Activated T-cell treated with anti-CD3 and anti-CD28 coated beads, Interleukin-2, amount 50 U/mL, for 24 hours (primary cell): Measurements from ENCODE around the gene RPAP2.
A peak's percentile ranks its signal among the peaks of the same experiment; 100 is the strongest.
"Not testable (repeated sequence)": the region's sequence is repeated elsewhere in the genome, so short reads cannot be mapped to it uniquely, and the experiment has no call there.

Experiments used
- DNase-seq: peaks from one replicate; pipeline ENCODE4 v3.0.0-alpha.2; 2020
- H3K27ac Mint-ChIP-seq: 2 replicates; pipeline ENCODE4 v1.8.0; 2020; ENCODE audit warnings: mild to moderate bottlenecking, mixed read lengths
- H3K27me3 Mint-ChIP-seq: 2 replicates; pipeline ENCODE4 v1.8.0; 2020; ENCODE audit warnings: mixed read lengths
- H3K36me3 Mint-ChIP-seq: 2 replicates; pipeline ENCODE4 v1.8.0; 2020; ENCODE audit warnings: low read depth, mixed read lengths
- H3K4me1 Mint-ChIP-seq: 2 replicates; pipeline ENCODE4 v1.8.0; 2020; ENCODE audit warnings: low read depth, mixed read lengths
- H3K4me3 Mint-ChIP-seq: 2 replicates; pipeline ENCODE4 v1.8.0; 2020; ENCODE audit warnings: mild to moderate bottlenecking, moderate library complexity, mixed read lengths
- H3K9me3 Mint-ChIP-seq: 2 replicates; pipeline ENCODE4 v1.8.0; 2020; ENCODE audit warnings: mixed read lengths

RPAP2 gene

DNA sequence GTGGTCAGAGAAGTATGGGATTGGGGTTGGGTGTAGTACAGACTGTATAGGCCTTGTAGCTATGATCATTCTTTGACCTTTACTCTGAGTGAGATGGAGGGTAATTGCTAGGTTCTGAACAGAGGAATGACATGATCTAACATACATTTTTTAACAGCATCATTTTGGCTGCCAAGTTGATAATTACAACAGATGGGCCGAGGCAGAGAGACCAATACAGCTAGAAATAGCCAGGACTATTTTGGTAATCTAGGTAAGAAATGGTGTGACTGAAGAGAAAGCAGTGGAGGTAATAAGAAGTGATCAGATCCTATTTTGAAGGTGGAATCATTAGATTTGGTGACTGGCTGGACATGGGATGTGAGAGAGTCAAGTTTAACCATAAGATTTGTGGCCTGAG lies 43.5 kb downstream of the RPAP2 start:
- Mint-ChIP-seq H3K4me1 (peaks cover 6% of the 10 kb centered on the region), H3K27ac (no peak overlapping the region), H3K27me3 (no peaks in the 10 kb centered on the region)

DNA sequence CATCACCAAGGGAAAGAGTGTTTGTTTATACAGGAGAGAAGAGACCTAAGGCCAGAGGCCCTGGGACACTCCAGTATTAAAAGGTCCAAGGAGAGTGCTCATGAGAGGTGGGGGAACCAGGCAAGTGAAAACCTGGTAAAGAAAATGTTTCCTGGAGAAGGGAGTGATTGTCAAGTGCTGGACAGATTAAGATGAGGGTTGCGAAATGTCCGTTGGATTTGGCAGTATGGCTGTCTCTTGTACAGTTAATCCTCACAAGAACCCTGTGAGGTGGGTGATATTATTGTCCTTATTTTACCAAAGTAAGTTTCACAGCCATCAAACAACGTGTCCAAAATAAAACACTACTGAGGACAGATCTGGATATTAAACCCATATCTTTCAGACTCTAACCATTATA lies 44.2 kb downstream of the RPAP2 start:
- H3K27ac Mint-ChIP-seq: no peak overlapping the region
- H3K27me3 Mint-ChIP-seq: no peaks in the 10 kb centered on the region

More for the DNA sequence above, 43.5 kb downstream of the RPAP2 start:
- no peak for DNase-seq
- H3K36me3 Mint-ChIP-seq: peaks cover 63% of the 10 kb centered on the region
- no peak overlapping the region for H3K4me3 Mint-ChIP-seq
- H3K9me3 Mint-ChIP-seq: no peaks in the 10 kb centered on the region

DNA sequence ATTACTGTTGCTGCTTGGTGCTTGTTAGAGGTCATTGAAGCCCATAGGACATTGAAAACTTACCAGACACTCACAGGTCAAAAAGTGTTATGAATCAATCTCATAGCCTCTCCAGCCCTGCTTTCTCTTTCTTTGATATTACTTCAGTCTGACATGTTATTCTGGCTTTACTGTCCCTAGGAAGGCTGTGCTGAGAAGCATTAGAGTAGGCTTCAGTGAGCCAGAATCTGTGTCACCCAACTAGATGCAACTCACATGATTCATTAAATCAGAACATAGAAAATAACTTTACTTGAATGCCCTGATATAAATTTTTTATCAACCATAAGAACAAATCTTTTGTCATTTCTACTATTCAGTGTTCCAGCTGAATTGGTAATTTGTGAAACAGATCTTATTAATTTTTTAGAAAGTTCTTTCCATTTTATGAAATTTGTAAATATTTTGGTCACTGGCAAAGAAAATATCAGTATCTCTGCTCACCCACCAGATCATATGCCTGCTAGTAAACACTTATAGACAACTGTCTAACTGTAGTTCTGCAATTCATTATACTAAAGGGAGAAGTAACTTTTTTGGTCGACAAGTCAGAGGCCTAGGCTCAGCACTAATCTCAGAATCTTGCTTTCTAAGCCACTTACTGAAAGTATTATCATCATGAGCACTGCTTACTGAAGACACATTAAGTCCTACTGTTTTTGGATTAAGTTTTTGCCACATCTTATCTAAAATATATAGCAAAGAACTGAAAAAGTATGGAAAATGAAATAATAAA lies 48.2 kb downstream of the RPAP2 start:
- Mint-ChIP-seq H3K4me1 (peaks cover 15% of the 10 kb centered on the region), H3K27ac (no peak overlapping the region), H3K4me3 (no peak overlapping the region), H3K9me3 (peaks cover 7% of the 10 kb centered on the region), H3K36me3 (peaks cover 72% of the 10 kb centered on the region), H3K27me3 (no peaks in the 10 kb centered on the region)
- no peak for DNase-seq

More for the DNA sequence above, 44.2 kb downstream of the RPAP2 start:
- peaks cover 68% of the 10 kb centered on the region for H3K36me3 Mint-ChIP-seq
- no peak overlapping the region for H3K4me3 Mint-ChIP-seq
- H3K9me3 Mint-ChIP-seq: no peaks in the 10 kb centered on the region
- DNase-seq: no peak
- peaks cover 7% of the 10 kb centered on the region for H3K4me1 Mint-ChIP-seq

DNA sequence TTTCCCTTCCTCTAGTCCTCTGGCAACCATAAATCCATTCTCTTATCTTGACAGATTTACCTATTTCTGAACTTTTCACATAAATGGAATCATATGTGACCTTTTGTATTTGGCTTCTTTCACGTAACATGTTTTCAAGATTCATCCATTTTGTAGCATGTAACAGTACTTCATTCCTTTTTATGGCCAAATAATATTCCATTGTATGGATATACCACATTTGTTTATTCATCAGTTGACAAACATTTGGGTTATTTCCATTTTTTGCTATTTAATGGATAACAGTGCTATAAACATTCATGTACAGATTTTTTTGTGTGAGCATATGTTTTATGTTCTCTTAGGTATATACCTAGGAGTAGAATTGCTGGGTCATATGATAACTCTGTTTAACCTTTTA lies 54.0 kb downstream of the RPAP2 start:
- H3K4me1 Mint-ChIP-seq: peaks cover 9% of the 10 kb centered on the region
- H3K27ac Mint-ChIP-seq: no peak overlapping the region
- no peak overlapping the region for H3K4me3 Mint-ChIP-seq
- H3K27me3 Mint-ChIP-seq: no peaks in the 10 kb centered on the region
- peaks cover 12% of the 10 kb centered on the region for H3K9me3 Mint-ChIP-seq
- DNase-seq: no peak
- H3K36me3 Mint-ChIP-seq: peaks cover 72% of the 10 kb centered on the region

DNA sequence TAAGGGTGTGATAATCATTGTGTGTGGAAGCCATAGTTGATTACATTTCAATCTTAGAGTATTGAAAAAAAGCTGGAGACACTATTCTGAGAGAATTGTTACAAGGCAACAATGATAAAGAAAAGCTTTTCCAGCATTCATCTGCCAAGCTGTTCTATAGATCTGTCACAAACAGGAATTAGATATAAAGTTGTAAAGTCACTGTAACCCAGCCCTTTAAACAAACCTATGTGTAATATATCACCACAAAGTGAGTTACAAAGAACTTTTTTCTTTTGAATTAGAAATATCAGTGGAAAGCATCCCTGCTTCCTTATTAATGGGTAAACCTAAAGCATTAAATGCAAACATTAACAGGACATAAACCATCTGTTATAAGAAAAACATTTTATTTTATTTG lies 55.4 kb downstream of the RPAP2 start:
- Mint-ChIP-seq H3K9me3 (peaks cover 12% of the 10 kb centered on the region), H3K27ac (no peak overlapping the region)

DNA sequence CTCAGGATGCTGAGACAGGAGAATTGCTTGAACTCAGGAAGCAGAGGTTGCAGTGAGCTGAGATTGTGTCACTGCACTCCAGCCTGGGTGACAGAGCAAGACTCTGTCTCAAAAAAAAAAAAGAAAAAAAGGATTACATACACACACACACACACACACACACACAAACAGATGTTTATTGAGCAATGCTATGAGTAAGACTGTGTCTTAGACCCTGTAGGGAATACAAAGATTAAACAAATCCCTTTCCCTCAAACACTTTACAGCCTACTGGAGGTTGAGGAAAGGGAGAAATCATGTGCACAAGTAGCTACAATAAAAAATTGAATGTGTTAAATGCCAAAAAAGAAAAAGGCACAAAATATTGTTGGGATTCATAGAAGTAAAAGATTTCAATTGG lies 58.1 kb downstream of the RPAP2 start:
- no peak overlapping the region for H3K4me3 Mint-ChIP-seq
- H3K27me3 Mint-ChIP-seq: no peaks in the 10 kb centered on the region
- DNase-seq: no peak
- peaks cover 12% of the 10 kb centered on the region for H3K4me1 Mint-ChIP-seq
- H3K36me3 Mint-ChIP-seq: peaks cover 70% of the 10 kb centered on the region
- no peak overlapping the region for H3K27ac Mint-ChIP-seq
- peaks cover 6% of the 10 kb centered on the region for H3K9me3 Mint-ChIP-seq

More for the DNA sequence above, 55.4 kb downstream of the RPAP2 start:
- no peak for DNase-seq
- H3K4me3 Mint-ChIP-seq: no peak overlapping the region
- H3K27me3 Mint-ChIP-seq: no peaks in the 10 kb centered on the region
- H3K36me3 Mint-ChIP-seq: peaks cover 74% of the 10 kb centered on the region
- peaks cover 5% of the 10 kb centered on the region for H3K4me1 Mint-ChIP-seq

DNA sequence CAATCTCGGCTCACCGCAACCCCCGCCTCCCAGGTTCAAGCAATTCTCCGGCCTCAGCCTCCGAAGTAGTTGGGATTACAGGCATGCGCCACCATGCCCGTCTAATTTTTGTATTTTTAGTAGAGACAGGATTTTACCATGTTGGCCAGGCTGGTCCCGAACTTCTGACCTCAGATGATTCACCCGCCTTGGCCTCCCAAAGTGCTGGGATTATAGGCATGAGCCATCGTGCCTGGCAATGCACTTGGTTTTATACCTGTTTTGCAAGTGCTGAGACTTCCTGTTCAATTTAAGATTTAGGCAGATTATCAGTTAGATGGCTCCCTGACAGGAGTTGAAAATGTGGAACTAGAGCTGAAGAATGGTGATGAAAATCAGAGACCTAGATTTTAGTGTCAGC lies 60.5 kb downstream of the RPAP2 start:
- H3K27ac Mint-ChIP-seq, H3K27me3 Mint-ChIP-seq, H3K9me3 Mint-ChIP-seq, DNase-seq, H3K4me3 Mint-ChIP-seq: not testable (repeated sequence)
- Mint-ChIP-seq H3K36me3 (peaks cover 62% of the 10 kb centered on the region), H3K4me1 (peaks cover 22% of the 10 kb centered on the region)

DNA sequence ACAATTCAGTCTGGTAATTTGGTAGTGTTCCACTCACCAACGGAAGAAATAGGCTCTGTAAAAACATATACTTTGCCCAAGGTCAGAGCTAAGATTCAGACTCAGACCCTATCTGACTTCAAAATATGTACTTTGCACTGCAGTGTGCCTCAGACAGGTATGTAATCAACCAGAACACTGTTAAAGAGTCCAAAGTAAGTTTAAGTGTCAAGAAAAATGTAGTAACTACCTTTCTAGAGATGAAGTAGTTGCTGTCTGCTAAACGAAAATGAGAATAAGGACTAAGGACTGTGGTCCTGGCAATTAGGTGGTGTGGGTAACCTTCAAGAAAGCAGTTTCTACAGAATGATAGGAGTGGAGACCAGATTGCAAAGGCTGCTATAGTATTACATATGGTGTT lies 61.1 kb downstream of the RPAP2 start:
- DNase-seq: no peak
- no peaks in the 10 kb centered on the region for H3K9me3 Mint-ChIP-seq
- H3K27ac Mint-ChIP-seq: no peak overlapping the region
- H3K36me3 Mint-ChIP-seq: peaks cover 68% of the 10 kb centered on the region
- peaks cover 28% of the 10 kb centered on the region for H3K4me1 Mint-ChIP-seq
- H3K27me3 Mint-ChIP-seq: no peaks in the 10 kb centered on the region
- H3K4me3 Mint-ChIP-seq: no peak overlapping the region

DNA sequence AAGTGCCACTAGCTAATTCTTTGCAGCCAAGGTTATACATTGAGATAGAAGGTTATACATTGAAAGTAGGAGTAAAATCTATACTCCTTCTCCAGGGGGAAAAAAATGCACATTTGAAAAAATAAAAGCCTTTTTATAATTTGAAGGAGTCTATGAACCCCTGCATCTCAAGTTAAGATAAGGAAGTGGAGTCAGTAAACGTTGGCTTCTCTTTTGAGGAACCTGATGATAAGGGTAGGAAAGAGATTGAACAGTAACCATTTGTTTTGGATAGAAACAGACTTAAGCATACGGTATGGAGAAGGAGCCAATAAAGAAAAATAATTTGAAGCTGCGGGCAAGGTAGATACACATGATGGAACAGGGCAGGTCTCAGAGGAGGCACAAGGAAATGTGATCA lies 64.1 kb downstream of the RPAP2 start:
- no peaks in the 10 kb centered on the region for H3K27me3 Mint-ChIP-seq
- no peak overlapping the region for H3K4me3 Mint-ChIP-seq
- no peak overlapping the region for H3K27ac Mint-ChIP-seq
- DNase-seq: no peak
- H3K36me3 Mint-ChIP-seq: peaks cover 59% of the 10 kb centered on the region
- no peaks in the 10 kb centered on the region for H3K9me3 Mint-ChIP-seq
- H3K4me1 Mint-ChIP-seq: peaks cover 58% of the 10 kb centered on the region

DNA sequence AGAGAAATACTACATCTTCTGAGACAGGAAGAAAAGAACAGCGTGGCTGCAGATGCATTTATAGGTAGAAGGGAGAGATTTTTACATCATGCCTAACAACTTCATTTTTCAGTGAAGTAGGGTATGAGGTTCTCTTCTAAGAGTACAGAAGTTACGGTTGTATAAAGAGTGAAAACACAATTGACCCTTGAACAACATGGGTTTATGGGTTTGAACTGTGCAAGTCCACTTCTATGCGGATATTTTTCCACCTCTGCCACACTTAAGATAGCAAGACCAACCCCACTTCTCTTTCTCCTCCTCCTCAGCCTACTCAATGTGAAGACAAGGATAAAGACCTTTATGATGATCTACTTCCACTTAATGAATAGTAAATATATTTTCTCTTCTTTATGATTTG lies 64.5 kb downstream of the RPAP2 start:
- H3K4me3 Mint-ChIP-seq: no peak overlapping the region
- H3K36me3 Mint-ChIP-seq: peaks cover 56% of the 10 kb centered on the region
- DNase-seq: no peak
- no peaks in the 10 kb centered on the region for H3K9me3 Mint-ChIP-seq
- H3K27me3 Mint-ChIP-seq: no peaks in the 10 kb centered on the region
- H3K27ac Mint-ChIP-seq: no peak overlapping the region
- H3K4me1 Mint-ChIP-seq: peaks cover 55% of the 10 kb centered on the region

DNA sequence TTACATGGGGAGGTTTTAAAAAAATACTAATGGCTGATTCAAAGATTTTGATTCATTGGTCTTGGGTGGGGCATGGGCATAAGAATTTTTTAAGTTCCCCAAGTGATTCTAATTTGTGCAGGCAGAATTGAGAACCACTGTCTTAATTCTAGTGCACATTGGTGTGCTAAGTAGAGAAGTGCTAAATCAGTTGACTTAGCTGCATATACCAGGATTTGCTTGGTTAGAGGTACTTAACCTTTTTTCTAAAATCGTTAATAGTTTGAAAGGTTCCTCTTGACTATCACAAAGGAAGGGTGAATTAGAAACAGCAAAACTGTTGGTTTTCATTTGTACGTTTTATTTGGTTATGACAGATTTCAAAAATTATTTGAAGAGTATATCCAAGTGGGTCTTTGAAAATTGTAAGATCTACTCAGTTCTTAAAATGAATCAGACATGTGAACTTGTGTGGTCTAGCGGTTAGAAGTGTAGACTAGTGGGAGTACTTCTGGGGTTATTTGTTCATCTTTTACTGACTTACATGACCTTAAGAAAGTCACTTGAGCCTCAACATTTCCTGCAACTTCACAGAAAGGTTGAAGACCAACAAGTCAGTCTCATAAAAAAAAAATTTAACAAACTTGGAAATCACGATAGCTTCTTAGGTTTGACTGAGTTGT lies 66.7 kb downstream of the RPAP2 start:
- Mint-ChIP-seq H3K27ac (peak overlapping the region; percentile 81), H3K4me3 (peak overlapping the region; percentile 6), H3K36me3 (peaks cover 57% of the 10 kb centered on the region), H3K27me3 (no peaks in the 10 kb centered on the region), H3K9me3 (no peaks in the 10 kb centered on the region), H3K4me1 (peaks cover 54% of the 10 kb centered on the region)
- no peak for DNase-seq

DNA sequence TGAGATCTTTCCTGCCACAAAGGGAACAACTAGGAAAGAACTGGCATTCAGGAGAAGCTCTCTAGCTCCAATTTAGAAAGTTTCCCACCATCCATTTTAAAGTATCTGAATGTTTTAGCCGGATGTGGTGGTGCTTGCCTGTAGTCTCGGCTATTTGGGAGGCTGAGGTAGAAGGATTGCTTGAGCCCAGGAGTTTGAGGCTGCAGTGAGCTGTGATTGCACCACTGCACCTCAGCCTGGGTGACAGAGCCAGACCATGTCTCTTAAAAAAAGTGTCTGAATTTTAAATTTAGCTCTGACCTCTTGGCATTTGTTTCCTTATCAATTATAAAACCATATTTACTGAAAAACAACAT lies 67.2 kb downstream of the RPAP2 start:
- DNase-seq: no peak
- H3K4me1 Mint-ChIP-seq: peaks cover 53% of the 10 kb centered on the region
- H3K4me3 Mint-ChIP-seq: peak overlapping the region; percentile 6
- H3K27ac Mint-ChIP-seq: peak overlapping the region; percentile 81
- H3K9me3 Mint-ChIP-seq: no peaks in the 10 kb centered on the region
- peaks cover 56% of the 10 kb centered on the region for H3K36me3 Mint-ChIP-seq
- no peaks in the 10 kb centered on the region for H3K27me3 Mint-ChIP-seq

DNA sequence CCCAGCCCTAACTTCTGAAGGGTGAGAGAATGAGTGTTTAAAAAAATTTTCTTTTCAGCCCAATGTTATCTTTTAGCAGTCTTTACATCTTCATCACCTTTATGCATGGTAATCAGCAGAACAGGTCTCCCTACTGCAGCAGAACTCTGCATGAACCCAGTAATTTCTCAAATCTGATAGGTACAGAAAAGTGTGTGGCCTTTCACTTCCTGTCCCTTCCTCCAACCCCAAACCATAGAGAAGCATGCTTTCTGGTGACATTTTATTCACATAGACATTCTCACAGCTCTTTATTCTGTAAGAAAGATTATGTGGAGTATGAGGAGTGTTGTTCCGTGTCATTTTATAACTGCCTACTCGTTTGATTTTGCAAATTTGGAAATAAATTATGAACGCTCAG lies 68.6 kb downstream of the RPAP2 start:
- DNase-seq: no peak
- H3K4me1 Mint-ChIP-seq: peaks cover 50% of the 10 kb centered on the region
- no peaks in the 10 kb centered on the region for H3K27me3 Mint-ChIP-seq
- H3K27ac Mint-ChIP-seq: peak overlapping the region; percentile 5
- no peak overlapping the region for H3K4me3 Mint-ChIP-seq
- peaks cover 60% of the 10 kb centered on the region for H3K36me3 Mint-ChIP-seq
- H3K9me3 Mint-ChIP-seq: no peaks in the 10 kb centered on the region

DNA sequence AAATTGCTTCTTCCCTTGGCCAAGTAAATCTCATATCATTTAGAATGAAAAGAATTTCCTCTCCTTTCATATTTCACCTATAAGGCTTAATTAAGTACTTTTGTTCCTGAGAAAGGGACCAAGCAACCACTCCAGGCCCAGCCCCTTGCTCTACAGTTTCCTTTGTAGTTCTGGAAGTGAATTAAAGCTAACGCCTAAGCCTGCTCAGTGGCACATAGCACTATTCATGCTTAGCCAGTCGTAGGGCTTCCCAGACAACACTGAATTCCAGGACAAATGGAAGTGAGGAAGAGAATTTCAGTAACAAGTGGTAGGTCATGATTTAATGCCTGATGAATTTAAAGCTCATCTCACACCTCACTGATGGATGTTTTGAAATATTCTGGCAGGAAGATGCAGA lies 73.3 kb downstream of the RPAP2 start:
- DNase-seq: no peak
- Mint-ChIP-seq H3K36me3 (peaks cover 40% of the 10 kb centered on the region), H3K27me3 (no peaks in the 10 kb centered on the region), H3K9me3 (no peaks in the 10 kb centered on the region), H3K4me1 (peaks cover 22% of the 10 kb centered on the region), H3K27ac (no peak overlapping the region), H3K4me3 (no peak overlapping the region)

DNA sequence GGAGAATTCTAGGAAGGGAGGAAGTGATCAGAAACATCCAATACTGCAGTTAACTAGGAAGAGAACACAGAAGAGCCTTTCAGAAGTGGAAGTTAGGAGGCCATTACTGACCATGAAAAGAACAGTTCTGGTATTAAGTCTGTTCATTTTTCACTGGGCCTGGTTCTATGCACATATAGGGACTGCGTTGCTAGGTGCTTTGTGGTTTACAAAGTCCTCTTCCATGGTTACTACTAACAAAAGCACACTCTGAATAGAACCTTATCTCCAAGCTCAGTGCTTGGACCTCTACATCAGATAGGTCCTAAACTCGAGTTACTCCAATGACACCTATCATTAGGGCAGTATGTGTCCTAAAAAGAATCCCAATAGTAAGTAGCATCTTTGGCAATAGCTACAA lies 75.4 kb downstream of the RPAP2 start:
- Mint-ChIP-seq H3K4me3 (no peak overlapping the region), H3K9me3 (no peaks in the 10 kb centered on the region), H3K27me3 (no peaks in the 10 kb centered on the region), H3K27ac (no peak overlapping the region), H3K4me1 (peaks cover 10% of the 10 kb centered on the region), H3K36me3 (peaks cover 34% of the 10 kb centered on the region)
- DNase-seq: no peak
